A673 (cell line): ENCODE data around the gene OR51V1.

Experiments
- CTCF ChIP-seq: fragments of 300-800, 200-600 bp; sonication (generic); conservative IDR thresholded peaks from 2 replicates; pipeline ENCODE4 v1.5.1; 2017; ENCODE audit warnings: low read depth, mild to moderate bottlenecking, antibody characterized with exemption, low read length, moderate library complexity, mixed read lengths
- EZH2 ChIP-seq: fragments of 200-600 bp; sonication (generic); IDR thresholded peaks from 2 replicates; pipeline ENCODE4 v1.6.1; 2017; ENCODE audit warnings: borderline replicate concordance, low read depth, mild to moderate bottlenecking, mixed read lengths, antibody characterized with exemption, low read length; ENCODE audit not compliant: poor library complexity, severe bottlenecking

DNA sequence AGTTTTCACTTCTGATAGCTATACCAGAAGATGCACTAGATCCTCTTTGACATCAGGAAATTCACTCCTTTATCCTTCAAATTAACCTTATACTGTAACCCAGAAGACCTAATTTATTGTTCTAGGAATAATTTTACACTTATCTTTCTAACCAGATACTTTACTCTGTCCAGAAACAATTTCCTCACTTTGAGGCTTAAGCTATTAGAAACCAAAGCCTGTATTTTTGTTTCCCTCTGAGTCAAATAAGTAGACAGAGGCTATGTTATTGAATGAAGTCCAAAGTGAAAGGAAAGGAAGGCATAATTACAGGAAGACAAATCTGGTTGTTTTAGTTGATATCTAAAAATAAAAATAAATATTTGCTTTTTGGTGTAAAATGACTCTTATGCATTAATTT is 2.2 kb downstream of the OR51V1 start:
- TF ChIP-seq CTCF (no peak), EZH2 (no peak)
